Neural cell (in vitro differentiated cells): ENCODE results near the gene ZAP70. TPM values are rescaled to one million over a fixed set of nuclear protein-coding genes. Genes with fewer than 3 reads are reported as not detected.

Experiments used
- H2AFZ ChIP-seq: fragments of 200-600, 300-800 bp; sonication (generic), shearing (Covaris generic); 2 replicates; pipeline ENCODE4 v1.6.0; 2014; ENCODE audit warnings: low read depth, mild to moderate bottlenecking, antibody characterized with exemption, low read length, moderate library complexity
- H3F3A ChIP-seq: fragments of 200-600 bp; shearing (Covaris generic); 2 replicates; pipeline ENCODE4 v1.6.1; 2016; ENCODE audit warnings: mild to moderate bottlenecking, moderate library complexity, mixed read lengths, antibody characterized with exemption, low read length; ENCODE audit not compliant: insufficient read depth, poor library complexity, severe bottlenecking
- H3K27ac ChIP-seq: fragments of 200-600, 300-800 bp; sonication (generic), shearing (Covaris generic); 2 replicates; pipeline ENCODE4 v1.5.1; 2014; ENCODE audit warnings: mild to moderate bottlenecking, low read length, moderate library complexity
- H3K27me3 ChIP-seq: fragments of 300-800, 200-600 bp; sonication (generic), shearing (Covaris generic); 2 replicates; pipeline ENCODE4 v1.6.0; 2014; ENCODE audit warnings: mild to moderate bottlenecking, low read depth, low read length, moderate library complexity; ENCODE audit not compliant: insufficient read depth
- H3K36me3 ChIP-seq: fragments of 300-800, 200-600 bp; sonication (generic), shearing (Covaris generic); 2 replicates; pipeline ENCODE4 v1.5.1; 2014; ENCODE audit warnings: mild to moderate bottlenecking, antibody characterized with exemption, low read length, moderate library complexity; ENCODE audit not compliant: insufficient read depth
- H3K4me2 ChIP-seq: fragments of 300-800, 200-600 bp; sonication (generic), shearing (Covaris generic); 2 replicates; pipeline ENCODE4 v1.6.0; 2014; ENCODE audit warnings: mild to moderate bottlenecking, low read length
- H3K4me3 ChIP-seq: fragments of 300-800, 200-600 bp; sonication (generic), shearing (Covaris generic); 2 replicates; pipeline ENCODE4 v1.5.1; 2014; ENCODE audit warnings: mild to moderate bottlenecking, low read length, moderate library complexity
- H3K79me2 ChIP-seq: fragments of 200-600 bp; shearing (Covaris generic); replicated peaks from 2 replicates; pipeline ENCODE4 v1.6.0; 2014; ENCODE audit warnings: mild to moderate bottlenecking, low read length, moderate library complexity; ENCODE audit not compliant: insufficient read depth
- H3K9ac ChIP-seq: fragments of 300-800, 200-600 bp; sonication (generic), shearing (Covaris generic); 2 replicates; pipeline ENCODE4 v1.6.1; 2016; ENCODE audit warnings: mild to moderate bottlenecking, low read length, mixed read lengths
- H3K9me2 ChIP-seq: fragments of 200-600 bp; shearing (Covaris generic); 2 replicates; pipeline ENCODE4 v1.6.1; 2016; ENCODE audit warnings: mild to moderate bottlenecking, low read length, mixed read lengths; ENCODE audit not compliant: insufficient read depth
- H3K9me3 ChIP-seq: fragments of 200-600, 300-800 bp; sonication (generic), shearing (Covaris generic); 2 replicates; pipeline ENCODE4 v1.6.1; 2016; ENCODE audit warnings: mild to moderate bottlenecking, mixed run types, low read length, moderate library complexity, mixed read lengths
- H4K20me1 ChIP-seq: fragments of 200-600 bp; shearing (Covaris generic); 2 replicates; pipeline ENCODE4 v1.6.1; 2016; ENCODE audit warnings: mild to moderate bottlenecking, mixed run types; ENCODE audit not compliant: insufficient read depth
- CTCF ChIP-seq: fragments of 450-650 bp; IDR thresholded peaks from 2 replicates; pipeline ENCODE4 v1.5.1; 2014; ENCODE audit warnings: antibody characterized with exemption, mild to moderate bottlenecking, moderate library complexity; ENCODE audit not compliant: poor library complexity, severe bottlenecking
- EP300 ChIP-seq: fragments of 450-650 bp; conservative IDR thresholded peaks from 2 replicates; pipeline ENCODE4 v1.6.1; 2014; ENCODE audit warnings: antibody characterized with exemption, mild to moderate bottlenecking, moderate library complexity; ENCODE audit not compliant: poor library complexity, severe bottlenecking
- EZH2 ChIP-seq: fragments of 200-600, 300-800 bp; shearing (Covaris generic), sonication (generic); IDR thresholded peaks from 2 replicates; pipeline ENCODE4 v1.6.1; 2014; ENCODE audit warnings: antibody characterized with exemption, low read length, borderline replicate concordance, mild to moderate bottlenecking; ENCODE audit not compliant: insufficient read depth, poor library complexity, severe bottlenecking
- MXI1 ChIP-seq: fragments of 450-650 bp; conservative IDR thresholded peaks from 2 replicates; pipeline ENCODE4 v1.6.1; 2014; ENCODE audit warnings: antibody characterized with exemption, mild to moderate bottlenecking; ENCODE audit not compliant: poor library complexity, severe bottlenecking
- POLR2AphosphoS5 ChIP-seq: IDR thresholded peaks from 2 replicates; pipeline ENCODE4 v1.6.1; 2012
- RAD21 ChIP-seq: fragments of 450-650 bp; conservative IDR thresholded peaks from 2 replicates; pipeline ENCODE4 v1.6.1; 2014; ENCODE audit warnings: antibody characterized with exemption, mild to moderate bottlenecking, moderate library complexity
- SMC3 ChIP-seq: fragments of 450-650 bp; conservative IDR thresholded peaks from 2 replicates; pipeline ENCODE4 v1.6.1; 2014; ENCODE audit warnings: antibody characterized with exemption, mild to moderate bottlenecking, moderate library complexity; ENCODE audit not compliant: poor library complexity
- TAF1 ChIP-seq: IDR thresholded peaks from 2 replicates; pipeline ENCODE4 v1.6.1; 2012; ENCODE audit warnings: low read depth
- polyA plus RNA-seq: library from polyadenylated mRNA; depleted of rRNA; stranded (reverse); fragments of >200 nt; gene quantifications from 2 replicates; pipeline ENCODE4 v1.2.3, GENCODE V29; 2014
- TF ChIP-seq, protein P1 (sequence below): IDR thresholded peaks from 2 replicates; pipeline ENCODE4 v1.6.1; 2012; ENCODE audit warnings: borderline replicate concordance

Gene ZAP70
- polyA plus RNA-seq, 1 donor from 2014 or later = 0.59 TPM

DNA sequence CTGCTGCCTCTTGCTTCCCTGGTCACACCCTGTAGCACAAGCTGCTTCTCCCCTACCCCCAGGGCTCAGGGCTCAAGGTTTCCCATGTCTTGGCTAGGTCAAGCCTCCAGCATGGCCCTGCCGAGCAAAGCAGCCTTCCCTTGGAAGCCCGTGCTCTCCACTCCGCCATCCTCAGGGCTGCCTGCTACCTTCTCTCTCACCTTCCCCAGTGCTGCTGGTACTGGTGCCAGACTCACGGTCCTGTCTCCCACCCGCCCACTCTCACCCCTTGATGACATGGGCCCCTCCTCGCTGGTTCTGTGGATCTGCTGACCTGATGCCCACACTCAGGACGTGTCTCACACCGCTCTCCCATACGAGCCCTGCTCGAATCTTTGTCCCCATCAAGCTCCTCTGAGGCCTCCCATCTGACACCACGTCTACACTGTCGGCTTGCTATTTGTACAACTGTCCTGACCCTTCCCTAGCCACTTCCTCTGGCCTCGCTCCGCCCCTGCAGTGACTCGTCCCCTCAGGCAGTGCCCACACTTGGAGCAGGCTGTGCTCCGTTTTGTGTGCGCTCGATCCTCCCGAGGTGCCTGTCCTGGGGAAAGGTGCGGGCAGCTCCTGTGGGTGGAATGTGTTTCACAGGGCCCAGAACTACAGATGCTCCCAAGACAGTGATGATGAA, 49.9 kb downstream of the ZAP70 start:
- Histone ChIP-seq H4K20me1 (no peaks in the 10 kb centered on the region), H3K27ac (no peak overlapping the region), H3K4me3 (no peak overlapping the region), H3K9me3 (no peaks in the 10 kb centered on the region), H2AFZ (no peak overlapping the region), H3K36me3 (peaks cover 7% of the 10 kb centered on the region), H3K27me3 (no peaks in the 10 kb centered on the region), H3K9me2 (no peaks in the 10 kb centered on the region), H3K4me2 (no peak overlapping the region), H3K9ac (no peak overlapping the region), H3K79me2 (no peaks in the 10 kb centered on the region), H3F3A (no peaks in the 10 kb centered on the region)
- no peak for TF ChIP-seq RAD21
- no peak for TF ChIP-seq EP300
- no peak for TF ChIP-seq CTCF
- TF ChIP-seq POLR2AphosphoS5 = no peak
- no peak for TF ChIP-seq SMC3
- TF ChIP-seq, protein P1, sequence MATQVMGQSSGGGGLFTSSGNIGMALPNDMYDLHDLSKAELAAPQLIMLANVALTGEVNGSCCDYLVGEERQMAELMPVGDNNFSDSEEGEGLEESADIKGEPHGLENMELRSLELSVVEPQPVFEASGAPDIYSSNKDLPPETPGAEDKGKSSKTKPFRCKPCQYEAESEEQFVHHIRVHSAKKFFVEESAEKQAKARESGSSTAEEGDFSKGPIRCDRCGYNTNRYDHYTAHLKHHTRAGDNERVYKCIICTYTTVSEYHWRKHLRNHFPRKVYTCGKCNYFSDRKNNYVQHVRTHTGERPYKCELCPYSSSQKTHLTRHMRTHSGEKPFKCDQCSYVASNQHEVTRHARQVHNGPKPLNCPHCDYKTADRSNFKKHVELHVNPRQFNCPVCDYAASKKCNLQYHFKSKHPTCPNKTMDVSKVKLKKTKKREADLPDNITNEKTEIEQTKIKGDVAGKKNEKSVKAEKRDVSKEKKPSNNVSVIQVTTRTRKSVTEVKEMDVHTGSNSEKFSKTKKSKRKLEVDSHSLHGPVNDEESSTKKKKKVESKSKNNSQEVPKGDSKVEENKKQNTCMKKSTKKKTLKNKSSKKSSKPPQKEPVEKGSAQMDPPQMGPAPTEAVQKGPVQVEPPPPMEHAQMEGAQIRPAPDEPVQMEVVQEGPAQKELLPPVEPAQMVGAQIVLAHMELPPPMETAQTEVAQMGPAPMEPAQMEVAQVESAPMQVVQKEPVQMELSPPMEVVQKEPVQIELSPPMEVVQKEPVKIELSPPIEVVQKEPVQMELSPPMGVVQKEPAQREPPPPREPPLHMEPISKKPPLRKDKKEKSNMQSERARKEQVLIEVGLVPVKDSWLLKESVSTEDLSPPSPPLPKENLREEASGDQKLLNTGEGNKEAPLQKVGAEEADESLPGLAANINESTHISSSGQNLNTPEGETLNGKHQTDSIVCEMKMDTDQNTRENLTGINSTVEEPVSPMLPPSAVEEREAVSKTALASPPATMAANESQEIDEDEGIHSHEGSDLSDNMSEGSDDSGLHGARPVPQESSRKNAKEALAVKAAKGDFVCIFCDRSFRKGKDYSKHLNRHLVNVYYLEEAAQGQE = no peak
- TF ChIP-seq MXI1 = no peak
- no peak for TF ChIP-seq TAF1
- no peak for TF ChIP-seq EZH2

GRCh38 chr2:97764559-97765263, 51.3 kb downstream of the ZAP70 start:
- H4K20me1 ChIP-seq = no peaks in the 10 kb centered on the region
- H3K9me3 ChIP-seq = no peaks in the 10 kb centered on the region
- no peak overlapping the region for H2AFZ ChIP-seq
- no peak overlapping the region for H3K4me2 ChIP-seq
- H3K27me3 ChIP-seq = no peaks in the 10 kb centered on the region
- no peaks in the 10 kb centered on the region for H3K9me2 ChIP-seq
- TF ChIP-seq RAD21 = no peak
- TF ChIP-seq, protein P1 = no peak
- no peak for TF ChIP-seq TAF1
- no peak for TF ChIP-seq EP300
- no peak for TF ChIP-seq SMC3
- TF ChIP-seq CTCF = no peak
- TF ChIP-seq MXI1 = no peak
- TF ChIP-seq EZH2 = no peak
- no peak for TF ChIP-seq POLR2AphosphoS5
- H3K27ac ChIP-seq = no peak overlapping the region
- no peak overlapping the region for H3K9ac ChIP-seq
- H3K4me3 ChIP-seq = no peak overlapping the region
- no peaks in the 10 kb centered on the region for H3F3A ChIP-seq
- H3K36me3 ChIP-seq = peaks cover 7% of the 10 kb centered on the region
- no peaks in the 10 kb centered on the region for H3K79me2 ChIP-seq
